ENCODE results near the gene IRX4.

IRX4 gene

GRCh38 chr5:1901983-1902382 lies 19.3 kb upstream of the IRX4 start:
- Histone ChIP-seq H3K4me3 (ENCODE audit: insufficient read depth, low read depth, low read length, poor library complexity, severe bottlenecking) (no peak overlapping the region), H3K9me3 (ENCODE audit: control insufficient read depth, low read length) (no peaks in the 10 kb centered on the region), H3K27me3 (replicated peaks; ENCODE audit: control insufficient read depth, insufficient read depth, low read length, poor library complexity, severe bottlenecking) (no peaks in the 10 kb centered on the region), H3K4me1 (ENCODE audit: control insufficient read depth, insufficient read depth, low read length, poor library complexity, severe bottlenecking) (no peaks in the 10 kb centered on the region), H3K36me3 (ENCODE audit: control insufficient read depth, insufficient read depth, low read length) (no peaks in the 10 kb centered on the region), H3K27ac (ENCODE audit: insufficient read depth, low read length, poor library complexity, severe bottlenecking) (no peak overlapping the region)
- no peak for DNase-seq

- Histone ChIP-seq H3K27me3 (replicated peaks; ENCODE audit: control insufficient read depth, insufficient read depth, low read length, poor library complexity, severe bottlenecking) (no peaks in the 10 kb centered on the region), H3K9me3 (ENCODE audit: control insufficient read depth, low read length) (no peaks in the 10 kb centered on the region), H3K27ac (ENCODE audit: insufficient read depth, low read length, poor library complexity, severe bottlenecking) (no peak overlapping the region), H3K4me3 (ENCODE audit: insufficient read depth, low read depth, low read length, poor library complexity, severe bottlenecking) (no peak overlapping the region), H3K36me3 (ENCODE audit: control insufficient read depth, insufficient read depth, low read length) (no peaks in the 10 kb centered on the region), H3K4me1 (ENCODE audit: control insufficient read depth, insufficient read depth, low read length, poor library complexity, severe bottlenecking) (no peaks in the 10 kb centered on the region)
- DNase-seq, result no peak
Measured at GRCh38 chr5:1901061-1901460, 18.3 kb upstream of the IRX4 start.

GRCh38 chr5:1899201-1899600 lies 16.5 kb upstream of the IRX4 start:
- no peak overlapping the region for H3K27ac ChIP-seq (ENCODE audit: insufficient read depth, low read length, poor library complexity, severe bottlenecking)
- no peak for DNase-seq
- no peaks in the 10 kb centered on the region for H3K27me3 ChIP-seq (replicated peaks; ENCODE audit: control insufficient read depth, insufficient read depth, low read length, poor library complexity, severe bottlenecking)

GRCh38 chr5:1897816-1898450 lies 15.2 kb upstream of the IRX4 start:
- Histone ChIP-seq H3K36me3 (ENCODE audit: control insufficient read depth, insufficient read depth, low read length) (no peaks in the 10 kb centered on the region), H3K4me3 (ENCODE audit: insufficient read depth, low read depth, low read length, poor library complexity, severe bottlenecking) (no peak overlapping the region), H3K27me3 (replicated peaks; ENCODE audit: control insufficient read depth, insufficient read depth, low read length, poor library complexity, severe bottlenecking) (no peaks in the 10 kb centered on the region), H3K4me1 (ENCODE audit: control insufficient read depth, insufficient read depth, low read length, poor library complexity, severe bottlenecking) (no peaks in the 10 kb centered on the region), H3K27ac (ENCODE audit: insufficient read depth, low read length, poor library complexity, severe bottlenecking) (no peak overlapping the region), H3K9me3 (ENCODE audit: control insufficient read depth, low read length) (no peaks in the 10 kb centered on the region)
- no peak for DNase-seq

More at GRCh38 chr5:1899201-1899600, 16.5 kb upstream of the IRX4 start:
- no peaks in the 10 kb centered on the region for H3K4me1 ChIP-seq (ENCODE audit: control insufficient read depth, insufficient read depth, low read length, poor library complexity, severe bottlenecking)
- no peaks in the 10 kb centered on the region for H3K36me3 ChIP-seq (ENCODE audit: control insufficient read depth, insufficient read depth, low read length)
- no peaks in the 10 kb centered on the region for H3K9me3 ChIP-seq (ENCODE audit: control insufficient read depth, low read length)
- no peak overlapping the region for H3K4me3 ChIP-seq (ENCODE audit: insufficient read depth, low read depth, low read length, poor library complexity, severe bottlenecking)

- Histone ChIP-seq H3K4me1 (ENCODE audit: control insufficient read depth, insufficient read depth, low read length, poor library complexity, severe bottlenecking) (no peaks in the 10 kb centered on the region), H3K27me3 (replicated peaks; ENCODE audit: control insufficient read depth, insufficient read depth, low read length, poor library complexity, severe bottlenecking) (no peaks in the 10 kb centered on the region), H3K27ac (ENCODE audit: insufficient read depth, low read length, poor library complexity, severe bottlenecking) (no peak overlapping the region), H3K36me3 (ENCODE audit: control insufficient read depth, insufficient read depth, low read length) (no peaks in the 10 kb centered on the region), H3K9me3 (ENCODE audit: control insufficient read depth, low read length) (no peaks in the 10 kb centered on the region), H3K4me3 (ENCODE audit: insufficient read depth, low read depth, low read length, poor library complexity, severe bottlenecking) (no peak overlapping the region)
- DNase-seq, result no peak
Measured at GRCh38 chr5:1897386-1897785, 14.7 kb upstream of the IRX4 start.

- no peak overlapping the region for H3K27ac ChIP-seq (ENCODE audit: insufficient read depth, low read length, poor library complexity, severe bottlenecking)
- H3K9me3 ChIP-seq (ENCODE audit: control insufficient read depth, low read length), result no peaks in the 10 kb centered on the region
- H3K27me3 ChIP-seq (replicated peaks; ENCODE audit: control insufficient read depth, insufficient read depth, low read length, poor library complexity, severe bottlenecking), result no peaks in the 10 kb centered on the region
- H3K36me3 ChIP-seq (ENCODE audit: control insufficient read depth, insufficient read depth, low read length), result no peaks in the 10 kb centered on the region
- H3K4me3 ChIP-seq (ENCODE audit: insufficient read depth, low read depth, low read length, poor library complexity, severe bottlenecking), result no peak overlapping the region
- DNase-seq, result no peak
- no peaks in the 10 kb centered on the region for H3K4me1 ChIP-seq (ENCODE audit: control insufficient read depth, insufficient read depth, low read length, poor library complexity, severe bottlenecking)
Measured at GRCh38 chr5:1896602-1897376, 14.1 kb upstream of the IRX4 start.

GRCh38 chr5:1895739-1896420 lies 13.2 kb upstream of the IRX4 start:
- no peak for DNase-seq
- Histone ChIP-seq H3K9me3 (ENCODE audit: control insufficient read depth, low read length) (no peaks in the 10 kb centered on the region), H3K27me3 (replicated peaks; ENCODE audit: control insufficient read depth, insufficient read depth, low read length, poor library complexity, severe bottlenecking) (no peaks in the 10 kb centered on the region)

GRCh38 chr5:1894243-1894642 lies 11.5 kb upstream of the IRX4 start:
- Histone ChIP-seq H3K4me1 (ENCODE audit: control insufficient read depth, insufficient read depth, low read length, poor library complexity, severe bottlenecking) (no peaks in the 10 kb centered on the region), H3K9me3 (ENCODE audit: control insufficient read depth, low read length) (no peaks in the 10 kb centered on the region), H3K27ac (ENCODE audit: insufficient read depth, low read length, poor library complexity, severe bottlenecking) (no peak overlapping the region), H3K4me3 (ENCODE audit: insufficient read depth, low read depth, low read length, poor library complexity, severe bottlenecking) (no peak overlapping the region), H3K36me3 (ENCODE audit: control insufficient read depth, insufficient read depth, low read length) (no peaks in the 10 kb centered on the region), H3K27me3 (replicated peaks; ENCODE audit: control insufficient read depth, insufficient read depth, low read length, poor library complexity, severe bottlenecking) (no peaks in the 10 kb centered on the region)
- DNase-seq, result no peak

More at GRCh38 chr5:1895739-1896420, 13.2 kb upstream of the IRX4 start:
- H3K27ac ChIP-seq (ENCODE audit: insufficient read depth, low read length, poor library complexity, severe bottlenecking), result no peak overlapping the region
- no peak overlapping the region for H3K4me3 ChIP-seq (ENCODE audit: insufficient read depth, low read depth, low read length, poor library complexity, severe bottlenecking)
- no peaks in the 10 kb centered on the region for H3K36me3 ChIP-seq (ENCODE audit: control insufficient read depth, insufficient read depth, low read length)
- no peaks in the 10 kb centered on the region for H3K4me1 ChIP-seq (ENCODE audit: control insufficient read depth, insufficient read depth, low read length, poor library complexity, severe bottlenecking)

- Histone ChIP-seq H3K36me3 (ENCODE audit: control insufficient read depth, insufficient read depth, low read length) (no peaks in the 10 kb centered on the region), H3K9me3 (ENCODE audit: control insufficient read depth, low read length) (no peaks in the 10 kb centered on the region), H3K27ac (ENCODE audit: insufficient read depth, low read length, poor library complexity, severe bottlenecking) (no peak overlapping the region), H3K4me1 (ENCODE audit: control insufficient read depth, insufficient read depth, low read length, poor library complexity, severe bottlenecking) (no peaks in the 10 kb centered on the region), H3K4me3 (ENCODE audit: insufficient read depth, low read depth, low read length, poor library complexity, severe bottlenecking) (no peak overlapping the region), H3K27me3 (replicated peaks; ENCODE audit: control insufficient read depth, insufficient read depth, low read length, poor library complexity, severe bottlenecking) (no peaks in the 10 kb centered on the region)
- DNase-seq, result no peak
Measured at GRCh38 chr5:1893754-1894153, 11.0 kb upstream of the IRX4 start.
